GM12891 (cell line): ENCODE results near the gene VIM.

Experiments
- DNase-seq: peaks from one replicate; pipeline ENCODE4 v3.0.0; 2011; ENCODE audit warnings: low spot score; ENCODE audit not compliant: insufficient read length
- FAIRE-seq: peaks from 2 replicates; lab custom pipeline; 2011; peaks lifted over from hg19 to GRCh38; lab: Jason Lieb, UNC
- PAX5 ChIP-seq: IDR thresholded peaks from 2 replicates; pipeline ENCODE4 v1.6.1; 2011; ENCODE audit warnings: low read length, moderate library complexity, mild to moderate bottlenecking; ENCODE audit not compliant: insufficient read depth, severe bottlenecking
- POLR2A ChIP-seq: IDR thresholded peaks from 2 replicates; pipeline ENCODE4 v1.6.1; 2011; ENCODE audit warnings: low read depth, low read length, control low read depth
- POLR2AphosphoS5 ChIP-seq: IDR thresholded peaks from 2 replicates; pipeline ENCODE4 v1.6.1; 2011; ENCODE audit warnings: low read depth, low read length, control low read depth
- POU2F2 ChIP-seq: IDR thresholded peaks from 2 replicates; pipeline ENCODE4 v1.6.1; 2011; ENCODE audit warnings: low read depth, mild to moderate bottlenecking, control low read depth, low read length, moderate library complexity
- SPI1 ChIP-seq: IDR thresholded peaks from 2 replicates; pipeline ENCODE4 v1.6.1; 2011; ENCODE audit warnings: low read depth, low read length, control low read depth
- TAF1 ChIP-seq: IDR thresholded peaks from 2 replicates; pipeline ENCODE4 v1.6.1; 2011; ENCODE audit warnings: low read depth, low read length, control low read depth

VIM gene

GRCh38 chr10:17238445-17239291, 10.6 kb downstream of the VIM start:
- no peak for TF ChIP-seq SPI1
- no peak for TF ChIP-seq POU2F2
- no peak for TF ChIP-seq TAF1
- no peak for TF ChIP-seq POLR2A
- no peak for TF ChIP-seq POLR2AphosphoS5
- TF ChIP-seq PAX5 = no peak
- DNase-seq (no peak), FAIRE-seq (no peak)

- TF ChIP-seq PAX5 (no peak), TAF1 (no peak), POLR2AphosphoS5 (no peak), SPI1 (no peak), POLR2A (no peak), POU2F2 (no peak)
- FAIRE-seq (no peak), DNase-seq (no peak)
These were observed 11.5 kb downstream of the VIM start for GRCh38 chr10:17239345-17240085.

GRCh38 chr10:17240096-17240495, 12.1 kb downstream of the VIM start:
- TF ChIP-seq TAF1 = no peak
- no peak for TF ChIP-seq POLR2A
- no peak for TF ChIP-seq SPI1
- TF ChIP-seq POU2F2 = no peak
- TF ChIP-seq PAX5 = no peak
- TF ChIP-seq POLR2AphosphoS5 = no peak
- no peak for FAIRE-seq
- no peak for DNase-seq

- DNase-seq (no peak), FAIRE-seq (no peak)
- no peak for TF ChIP-seq TAF1
- TF ChIP-seq POU2F2 = no peak
- no peak for TF ChIP-seq PAX5
- TF ChIP-seq POLR2AphosphoS5 = no peak
- TF ChIP-seq POLR2A = no peak
- no peak for TF ChIP-seq SPI1
These were observed 12.6 kb downstream of the VIM start for GRCh38 chr10:17240616-17241015.

- TF ChIP-seq TAF1 (no peak), POU2F2 (no peak), PAX5 (no peak), POLR2AphosphoS5 (no peak), SPI1 (no peak), POLR2A (no peak)
- FAIRE-seq = no peak
- no peak for DNase-seq
These were observed 13.7 kb downstream of the VIM start for GRCh38 chr10:17241611-17242333.

GRCh38 chr10:17244700-17245365, 16.8 kb downstream of the VIM start:
- no peak for TF ChIP-seq POLR2AphosphoS5
- TF ChIP-seq TAF1 = no peak
- TF ChIP-seq SPI1 = no peak
- no peak for FAIRE-seq

GRCh38 chr10:17247210-17247609, 19.2 kb downstream of the VIM start:
- FAIRE-seq (no peak), DNase-seq (no peak)
- TF ChIP-seq TAF1 = no peak
- TF ChIP-seq POLR2AphosphoS5 = no peak
- TF ChIP-seq POLR2A = no peak
- TF ChIP-seq PAX5 = no peak
- no peak for TF ChIP-seq POU2F2
- no peak for TF ChIP-seq SPI1

More at GRCh38 chr10:17244700-17245365, 16.8 kb downstream of the VIM start:
- no peak for DNase-seq

GRCh38 chr10:17248964-17249363, 20.9 kb downstream of the VIM start:
- no peak for FAIRE-seq
- DNase-seq = no peak
- TF ChIP-seq TAF1 (no peak), SPI1 (no peak), PAX5 (no peak), POLR2A (no peak), POU2F2 (no peak), POLR2AphosphoS5 (no peak)
